ENCODE measurements around the gene ACSF3. TPM values are rescaled to one million over a fixed set of nuclear protein-coding genes. Genes with fewer than 3 reads are reported as not detected.

ACSF3 gene
- total RNA-seq, 1 experiment from 2014 or later = 74.5 TPM

DNA sequence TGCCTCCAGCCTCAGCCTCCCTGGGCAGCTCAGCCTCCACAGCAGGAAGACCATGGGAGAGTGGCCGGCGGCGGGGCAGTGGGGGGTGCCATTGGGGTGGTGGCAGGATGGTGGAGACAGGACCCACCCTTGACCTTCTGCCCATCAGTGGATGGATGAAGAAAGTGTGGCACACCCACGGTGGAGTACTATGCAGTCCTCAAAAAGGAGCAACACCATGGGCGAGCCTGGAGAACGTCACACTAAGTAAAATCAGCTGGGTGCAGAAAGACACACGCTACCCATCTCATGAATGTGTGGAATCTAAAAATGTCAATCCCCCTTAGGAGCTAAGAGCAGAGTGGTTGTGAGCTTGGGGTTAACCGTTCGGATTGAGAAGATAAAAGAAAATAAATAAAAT lies 34.8 kb upstream of the ACSF3 start:
- H3K9me3 ChIP-seq (ENCODE audit: control insufficient read depth in 1 of 2, insufficient read depth in 1 of 2, low read depth in 1 of 2, low read length in 2 of 2) = no peaks in the 10 kb centered on the region
- DNase-seq (ENCODE audit: low read depth, low spot score) (no peak), ATAC-seq (no peak)
- no peak overlapping the region for H3K9ac ChIP-seq (ENCODE audit: low read length)
- no peak overlapping the region for H3K4me2 ChIP-seq (ENCODE audit: low read length)
- peaks cover 2 to 6% of the 10 kb centered on the region in 2 experiments; a peak in 3 of 4 replicates for H3K4me1 ChIP-seq (ENCODE audit: control insufficient read depth in 1 of 2, insufficient read depth in 2 of 2, low read length in 2 of 2)
- POLR2A ChIA-PET = no interaction called here
- H3K4me3 ChIP-seq (replicated peaks in 1 of 2; ENCODE audit: low read depth in 1 of 2, low read length in 2 of 2) = no peak overlapping the region
- no peak for TF ChIP-seq POLR2A (IDR thresholded peaks at IDR 0.05; ENCODE audit: borderline replicate concordance, extremely low read depth, insufficient read depth, insufficient read length)
- CTCF ChIA-PET = no interaction called here
- H4K20me1 ChIP-seq (ENCODE audit: insufficient read depth) = no peaks in the 10 kb centered on the region
- H2AFZ ChIP-seq (ENCODE audit: low read depth, low read length, poor library complexity, severe bottlenecking) = no peak overlapping the region
- H3K79me2 ChIP-seq (ENCODE audit: insufficient read depth, low read length) = no peaks in the 10 kb centered on the region
- H3K27me3 ChIP-seq (ENCODE audit: insufficient read depth, low read length) = 0 out of 2 replicates have a peak, but pooled peaks cover 2% of the 10 kb centered on the region
- no TSS peak for BruUV-seq (replicated peaks)
- intact Hi-C loops (cut with micrococcal nuclease) = loop anchor here (10.0 kb wide), 1 partner anchor 244 kb away; the partner anchor contains the start of gene APRT
- no peak overlapping the region for H3K27ac ChIP-seq (ENCODE audit: low read depth, low read length)
- RAD21 ChIA-PET (ENCODE audit: low non-redundant PET in 1 of 2, low total read pairs in 2 of 2, uncharacterized antibody in 2 of 2, unreplicated experiment in 2 of 2) = no interaction called here
- no peaks in the 10 kb centered on the region for H3K9me2 ChIP-seq (ENCODE audit: insufficient read depth)
- H3K36me3 ChIP-seq (ENCODE audit: control insufficient read depth in 1 of 2, insufficient read depth in 2 of 2, low read length in 2 of 2) = no peaks in the 10 kb centered on the region

DNA sequence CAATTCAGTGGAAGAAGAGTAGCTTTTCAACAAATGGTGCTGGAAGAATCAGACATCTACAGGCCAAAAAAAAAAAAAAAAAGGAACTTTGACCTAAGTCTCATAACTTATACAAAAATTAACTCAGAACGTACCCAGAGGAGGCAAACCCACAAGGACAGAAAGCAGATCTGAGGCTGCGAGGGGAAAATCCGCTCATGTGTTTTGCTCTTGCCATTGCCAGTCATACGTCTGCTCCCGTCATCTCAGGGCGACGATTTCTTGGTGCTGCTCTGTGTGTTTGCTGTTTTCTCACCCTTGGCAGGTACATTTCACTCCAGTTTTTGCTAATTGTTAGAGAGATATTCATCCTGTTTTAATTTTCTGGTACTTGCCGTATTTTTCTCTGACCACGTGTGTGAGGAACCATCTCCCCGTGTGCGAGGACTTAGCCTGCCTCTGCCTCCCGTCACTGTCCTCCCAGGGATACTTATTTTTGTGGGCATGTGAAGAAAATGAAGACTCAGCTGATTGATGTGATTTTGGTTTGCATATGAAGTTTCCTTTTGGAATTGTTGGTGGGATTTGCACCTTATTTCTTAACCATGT lies 33.4 kb upstream of the ACSF3 start:
- Histone ChIP-seq H3K4me1 (ENCODE audit: control insufficient read depth in 1 of 2, insufficient read depth in 2 of 2, low read length in 2 of 2) (no peaks in the 10 kb centered on the region), H3K4me2 (ENCODE audit: low read length) (no peak overlapping the region), H3K27me3 (ENCODE audit: insufficient read depth, low read length) (0 out of 2 replicates have a peak, but pooled peaks cover 2% of the 10 kb centered on the region), H2AFZ (ENCODE audit: low read depth, low read length, poor library complexity, severe bottlenecking) (no peak overlapping the region), H3K9me3 (ENCODE audit: control insufficient read depth in 1 of 2, insufficient read depth in 1 of 2, low read depth in 1 of 2, low read length in 2 of 2) (no peaks in the 10 kb centered on the region), H3K9me2 (ENCODE audit: insufficient read depth) (no peaks in the 10 kb centered on the region), H4K20me1 (ENCODE audit: insufficient read depth) (no peaks in the 10 kb centered on the region), H3K36me3 (ENCODE audit: control insufficient read depth in 1 of 2, insufficient read depth in 2 of 2, low read length in 2 of 2) (no peaks in the 10 kb centered on the region), H3K9ac (ENCODE audit: low read length) (no peak overlapping the region), H3K4me3 (replicated peaks in 1 of 2; ENCODE audit: low read depth in 1 of 2, low read length in 2 of 2) (no peak overlapping the region), H3K27ac (ENCODE audit: low read depth, low read length) (no peak overlapping the region), H3K79me2 (ENCODE audit: insufficient read depth, low read length) (no peaks in the 10 kb centered on the region)
- POLR2A ChIA-PET = no interaction called here
- no TSS peak for BruUV-seq (replicated peaks)
- RAD21 ChIA-PET (ENCODE audit: low non-redundant PET in 1 of 2, low total read pairs in 2 of 2, uncharacterized antibody in 2 of 2, unreplicated experiment in 2 of 2) = no interaction called here
- CTCF ChIA-PET = no interaction called here
- ATAC-seq (no peak), DNase-seq (ENCODE audit: low read depth, low spot score) (no peak)
- TF ChIP-seq, protein P1, sequence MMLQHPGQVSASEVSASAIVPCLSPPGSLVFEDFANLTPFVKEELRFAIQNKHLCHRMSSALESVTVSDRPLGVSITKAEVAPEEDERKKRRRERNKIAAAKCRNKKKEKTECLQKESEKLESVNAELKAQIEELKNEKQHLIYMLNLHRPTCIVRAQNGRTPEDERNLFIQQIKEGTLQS (IDR thresholded peaks at IDR 0.05) = no peak
- no peak for TF ChIP-seq POLR2A (IDR thresholded peaks at IDR 0.05; ENCODE audit: borderline replicate concordance, extremely low read depth, insufficient read depth, insufficient read length)
- no peak for TF ChIP-seq TCF7L2 (IDR thresholded peaks at IDR 0.05; ENCODE audit: borderline replicate concordance, extremely low read depth, insufficient read depth, insufficient read length)
- TF ChIP-seq, protein P2, sequence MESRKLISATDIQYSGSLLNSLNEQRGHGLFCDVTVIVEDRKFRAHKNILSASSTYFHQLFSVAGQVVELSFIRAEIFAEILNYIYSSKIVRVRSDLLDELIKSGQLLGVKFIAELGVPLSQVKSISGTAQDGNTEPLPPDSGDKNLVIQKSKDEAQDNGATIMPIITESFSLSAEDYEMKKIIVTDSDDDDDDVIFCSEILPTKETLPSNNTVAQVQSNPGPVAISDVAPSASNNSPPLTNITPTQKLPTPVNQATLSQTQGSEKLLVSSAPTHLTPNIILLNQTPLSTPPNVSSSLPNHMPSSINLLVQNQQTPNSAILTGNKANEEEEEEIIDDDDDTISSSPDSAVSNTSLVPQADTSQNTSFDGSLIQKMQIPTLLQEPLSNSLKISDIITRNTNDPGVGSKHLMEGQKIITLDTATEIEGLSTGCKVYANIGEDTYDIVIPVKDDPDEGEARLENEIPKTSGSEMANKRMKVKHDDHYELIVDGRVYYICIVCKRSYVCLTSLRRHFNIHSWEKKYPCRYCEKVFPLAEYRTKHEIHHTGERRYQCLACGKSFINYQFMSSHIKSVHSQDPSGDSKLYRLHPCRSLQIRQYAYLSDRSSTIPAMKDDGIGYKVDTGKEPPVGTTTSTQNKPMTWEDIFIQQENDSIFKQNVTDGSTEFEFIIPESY (IDR thresholded peaks at IDR 0.05; ENCODE audit: extremely low read depth, insufficient replicate concordance, low read length) = no peak
- no peak for TF ChIP-seq CBX3 (IDR thresholded peaks at IDR 0.05; ENCODE audit: low read depth)
- no peak for TF ChIP-seq SRF (IDR thresholded peaks at IDR 0.05; ENCODE audit: low read depth)
- no peak for TF ChIP-seq ZFX (IDR thresholded peaks at IDR 0.05)
- no peak for TF ChIP-seq EZH2phosphoT487 (IDR thresholded peaks at IDR 0.05; ENCODE audit: borderline replicate concordance)
- no peak for TF ChIP-seq JUND (IDR thresholded peaks at IDR 0.05)
- intact Hi-C loops (cut with micrococcal nuclease) = no loop called here
